Activated CD8-positive, alpha-beta memory T cell treated with anti-CD3 and anti-CD28 coated beads, Interleukin-2, amount 10 ng/mL, durations not matched to agents 7 days and 5 days (primary cell): ENCODE data around the gene CUL9. TPM values are rescaled to one million over a fixed set of nuclear protein-coding genes. Genes with fewer than 3 reads are reported as not detected.

Experiments used
- ATAC-seq: fragments of 150-1000 bp; cut with Tn5 transposase; one replicate; pipeline ENCODE4 v1.10.0; 2021; ENCODE audit warnings: moderate library complexity
- CTCF ChIA-PET: fragments of 350-600 bp; sonication (Branson Sonifier 250); formaldehyde crosslinking; loops from one replicate; lab custom pipeline; 2021; ENCODE audit warnings: antibody characterized with exemption; lab: Charles Lee
- DNase-seq: peaks from one replicate; pipeline ENCODE4 v3.0.0-alpha.2; 2020
- H3K27ac Mint-ChIP-seq: one replicate; pipeline ENCODE4 v1.8.0; 2021; ENCODE audit warnings: mild to moderate bottlenecking, mixed read lengths
- H3K27me3 Mint-ChIP-seq: one replicate; pipeline ENCODE4 v1.8.0; 2021; ENCODE audit warnings: mixed read lengths
- H3K36me3 Mint-ChIP-seq: one replicate; pipeline ENCODE4 v1.8.0; 2021; ENCODE audit warnings: mild to moderate bottlenecking, mixed read lengths
- H3K4me1 Mint-ChIP-seq: one replicate; pipeline ENCODE4 v1.8.0; 2021; ENCODE audit warnings: mixed read lengths
- H3K4me3 Mint-ChIP-seq: one replicate; pipeline ENCODE4 v1.8.0; 2021; ENCODE audit warnings: mild to moderate bottlenecking, moderate library complexity, mixed read lengths
- H3K9me3 Mint-ChIP-seq: one replicate; pipeline ENCODE4 v1.8.0; 2022; ENCODE audit warnings: low read depth, mixed read lengths
- total RNA-seq, 2 experiments: library from RNA; stranded (reverse); gene quantifications; one replicate each; pipeline ENCODE4 v1.2.3, GENCODE V29; 2021

Gene CUL9
- total RNA-seq, 2 experiments from 2014 or later: 49.9 to 71.3 TPM

DNA sequence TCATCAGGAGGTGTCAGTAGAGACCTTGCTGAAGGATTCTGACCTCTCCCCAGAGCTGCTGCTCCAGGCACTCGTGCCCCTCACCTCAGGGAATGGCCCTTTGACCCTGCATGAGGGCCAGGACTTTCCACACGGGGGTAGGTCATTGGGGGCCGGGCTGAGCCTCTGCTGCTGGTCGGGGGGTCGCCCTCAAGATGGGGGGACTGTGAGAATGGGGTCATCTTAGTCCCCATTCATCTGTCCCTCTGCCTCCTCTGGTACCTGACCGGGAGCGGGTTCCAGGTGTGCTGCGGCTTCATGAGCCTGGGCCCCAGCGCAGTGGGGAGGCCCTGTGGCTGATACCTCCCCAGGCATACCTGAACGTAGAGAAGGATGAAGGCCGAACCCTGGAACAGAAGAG is 31.4 kb downstream of the CUL9 start:
- ATAC-seq (no peak), DNase-seq (no peak)
- Mint-ChIP-seq H3K4me3 (no peak overlapping the region), H3K27ac (no peak overlapping the region), H3K4me1 (no peaks in the 10 kb centered on the region), H3K27me3 (no peaks in the 10 kb centered on the region), H3K9me3 (no peaks in the 10 kb centered on the region), H3K36me3 (peaks cover 3% of the 10 kb centered on the region)
- CTCF ChIA-PET: interaction anchor here (1.5 kb wide), 1 partner anchor 16 kb away, joined by 6 read pairs; the partner anchor contains the start of gene DNPH1

DNA sequence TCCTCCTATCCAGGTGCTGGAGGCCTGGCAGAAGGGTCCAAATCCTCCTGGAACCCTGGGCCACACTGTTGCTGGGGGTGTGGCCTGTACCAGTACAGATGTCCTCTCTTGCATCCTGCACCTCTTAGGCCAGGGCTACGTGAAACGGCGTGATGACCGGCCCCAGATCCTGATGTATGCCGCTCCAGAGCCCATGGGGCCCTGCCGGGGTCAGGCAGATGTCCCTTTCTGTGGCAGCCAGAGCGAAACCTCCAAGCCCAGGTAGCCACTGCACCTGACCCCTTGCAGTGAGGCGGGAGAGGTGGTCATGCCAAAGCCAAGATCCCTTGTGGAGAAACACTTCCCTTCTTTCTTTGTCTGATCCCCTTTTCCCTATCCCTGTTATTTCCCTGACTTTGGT is 33.1 kb downstream of the CUL9 start:
- CTCF ChIA-PET: no interaction called here
- H3K4me3 Mint-ChIP-seq: no peak overlapping the region
- peaks cover 3% of the 10 kb centered on the region for H3K36me3 Mint-ChIP-seq
- H3K4me1 Mint-ChIP-seq: no peaks in the 10 kb centered on the region
- no peaks in the 10 kb centered on the region for H3K9me3 Mint-ChIP-seq
- H3K27me3 Mint-ChIP-seq: no peaks in the 10 kb centered on the region
- DNase-seq: no peak
- peak overlapping the region; percentile 39 for H3K27ac Mint-ChIP-seq
- ATAC-seq: no peak

DNA sequence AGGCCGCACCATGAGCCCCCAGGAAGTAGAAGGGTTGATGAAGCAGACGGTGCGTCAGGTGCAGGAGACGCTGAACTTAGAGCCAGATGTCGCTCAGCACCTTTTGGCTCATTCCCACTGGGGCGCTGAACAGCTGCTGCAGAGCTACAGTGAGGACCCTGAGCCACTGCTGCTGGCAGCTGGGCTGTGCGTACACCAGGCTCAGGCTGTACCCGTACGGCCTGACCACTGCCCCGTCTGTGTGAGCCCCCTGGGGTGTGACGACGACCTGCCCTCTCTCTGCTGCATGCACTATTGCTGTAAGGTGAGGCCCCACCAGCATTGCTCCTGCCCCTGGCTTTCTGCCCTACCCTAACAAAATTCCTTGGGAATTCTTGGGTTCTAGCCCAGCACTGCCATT is 34.2 kb downstream of the CUL9 start:
- Mint-ChIP-seq H3K36me3 (peaks cover 6% of the 10 kb centered on the region), H3K9me3 (no peaks in the 10 kb centered on the region), H3K27me3 (no peaks in the 10 kb centered on the region), H3K27ac (no peak overlapping the region), H3K4me3 (no peak overlapping the region), H3K4me1 (no peaks in the 10 kb centered on the region)
- no peak for ATAC-seq
- CTCF ChIA-PET: interaction anchor here (1.9 kb wide), 1 partner anchor 13 kb away, joined by 12 read pairs; the partner anchor contains the start of gene DNPH1
- no peak for DNase-seq

DNA sequence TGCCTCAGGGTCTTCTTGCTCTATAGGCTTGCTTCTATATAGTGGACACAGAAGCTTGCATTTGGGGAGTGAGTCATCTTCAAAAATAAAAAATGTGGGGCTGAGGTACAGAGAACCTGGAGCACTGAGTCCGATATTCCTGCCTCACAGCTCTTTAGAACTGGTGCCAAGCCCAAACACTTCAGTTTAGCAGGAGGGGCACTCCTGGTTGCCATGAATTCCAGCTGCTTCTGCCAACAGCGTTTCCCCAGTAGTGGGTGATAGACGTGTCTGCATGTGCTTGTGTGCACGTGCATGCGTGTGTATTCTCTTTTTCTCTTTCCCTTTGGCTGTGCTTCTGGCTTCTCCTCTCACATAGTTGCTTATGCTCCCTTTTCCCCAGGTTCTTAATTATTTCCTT is 35.4 kb downstream of the CUL9 start:
- Mint-ChIP-seq H3K27ac (no peak overlapping the region), H3K36me3 (peaks cover 9% of the 10 kb centered on the region), H3K4me3 (no peak overlapping the region), H3K9me3 (no peaks in the 10 kb centered on the region), H3K27me3 (no peaks in the 10 kb centered on the region), H3K4me1 (peaks cover 3% of the 10 kb centered on the region)
- DNase-seq (no peak), ATAC-seq (no peak)
- CTCF ChIA-PET: interaction anchor here (1.9 kb wide), 1 partner anchor 12 kb away, joined by 12 read pairs; the partner anchor contains the start of gene DNPH1

DNA sequence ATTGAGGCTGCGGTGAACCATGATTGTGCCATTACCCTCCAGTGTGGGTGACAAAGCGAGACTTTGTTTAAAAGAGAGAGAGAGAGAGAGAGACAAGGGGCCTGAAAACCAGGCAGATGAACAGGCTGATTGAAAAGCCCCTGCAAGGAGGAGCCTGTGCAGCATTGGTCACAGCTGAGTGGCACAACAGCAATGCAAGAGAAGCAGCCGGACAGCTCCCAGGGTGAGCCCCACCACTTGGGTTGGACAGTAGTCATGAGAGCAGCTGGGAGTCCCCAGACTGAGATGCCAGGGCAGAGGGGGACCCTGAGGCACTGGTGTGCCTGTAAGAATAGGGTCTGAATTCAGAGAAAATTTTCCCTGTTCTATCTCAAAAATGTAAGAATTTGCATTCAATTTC is 37.1 kb downstream of the CUL9 start:
- Mint-ChIP-seq H3K4me3 (no peak overlapping the region), H3K27me3 (no peaks in the 10 kb centered on the region), H3K9me3 (no peaks in the 10 kb centered on the region), H3K36me3 (peaks cover 14% of the 10 kb centered on the region), H3K4me1 (peaks cover 13% of the 10 kb centered on the region), H3K27ac (no peak overlapping the region)
- no peak for ATAC-seq
- CTCF ChIA-PET: interaction anchor here (1.6 kb wide), 1 partner anchor 10 kb away, joined by 6 read pairs; the partner anchor contains the start of gene DNPH1
- DNase-seq: no peak

DNA sequence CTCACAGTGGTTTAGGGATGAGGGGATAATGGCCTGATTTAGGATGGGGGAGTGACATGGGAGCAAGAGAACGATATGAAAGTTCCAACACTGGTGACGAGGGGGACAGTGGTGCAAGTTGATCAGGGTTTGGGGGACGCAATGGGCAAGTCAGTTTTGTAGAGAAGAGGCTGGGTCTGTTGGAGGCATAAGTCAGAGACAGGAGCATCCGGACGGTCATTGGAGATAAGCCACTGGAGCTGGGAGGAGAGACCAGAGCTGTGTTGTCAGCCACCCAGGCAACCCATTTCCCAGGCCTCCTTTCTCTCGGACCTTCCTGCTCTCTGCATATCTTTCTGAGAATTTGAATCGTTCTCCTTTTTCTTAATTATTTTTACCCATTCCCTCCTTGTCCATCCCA is 37.8 kb downstream of the CUL9 start:
- Mint-ChIP-seq H3K9me3 (no peaks in the 10 kb centered on the region), H3K36me3 (peaks cover 17% of the 10 kb centered on the region)

DNA sequence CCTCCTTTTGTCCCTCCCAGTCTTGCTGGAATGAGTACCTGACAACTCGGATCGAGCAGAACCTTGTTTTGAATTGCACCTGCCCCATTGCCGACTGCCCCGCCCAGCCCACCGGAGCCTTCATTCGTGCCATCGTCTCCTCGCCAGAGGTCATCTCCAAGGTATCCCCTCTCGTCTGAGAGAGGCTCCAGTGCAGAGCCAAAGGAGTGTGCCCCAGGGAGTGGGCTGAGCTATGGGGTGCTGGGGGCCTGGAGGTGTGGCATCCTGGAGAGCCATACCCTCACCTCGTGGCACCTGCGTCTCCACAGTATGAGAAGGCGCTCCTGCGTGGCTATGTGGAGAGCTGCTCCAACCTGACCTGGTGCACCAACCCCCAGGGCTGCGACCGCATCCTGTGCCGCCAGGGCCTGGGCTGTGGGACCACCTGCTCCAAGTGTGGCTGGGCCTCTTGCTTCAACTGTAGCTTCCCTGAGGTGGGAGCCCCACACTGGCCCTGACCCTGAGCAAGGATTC is 38.5 kb downstream of the CUL9 start:
- CTCF ChIA-PET: interaction anchor here (0.9 to 1.7 kb wide), 3 partner anchors 10 to 165 kb away, joined by 3 to 13 read pairs (median 3); partner anchors contain the start of gene DNPH1
- Mint-ChIP-seq H3K27ac (no peak overlapping the region), H3K4me1 (peaks cover 23% of the 10 kb centered on the region), H3K9me3 (no peaks in the 10 kb centered on the region), H3K27me3 (no peaks in the 10 kb centered on the region), H3K36me3 (peaks cover 17% of the 10 kb centered on the region), H3K4me3 (no peak overlapping the region)
- DNase-seq (no peak), ATAC-seq (no peak)

More for the DNA sequence above, 37.8 kb downstream of the CUL9 start:
- no peak overlapping the region for H3K4me3 Mint-ChIP-seq
- H3K27me3 Mint-ChIP-seq: no peaks in the 10 kb centered on the region
- CTCF ChIA-PET: interaction anchor here (1.6 to 1.7 kb wide), 2 partner anchors 9 to 10 kb away, joined by 6 to 13 read pairs; partner anchors contain the start of gene DNPH1
- peaks cover 19% of the 10 kb centered on the region for H3K4me1 Mint-ChIP-seq
- H3K27ac Mint-ChIP-seq: no peak overlapping the region
- ATAC-seq (no peak), DNase-seq (no peak)

DNA sequence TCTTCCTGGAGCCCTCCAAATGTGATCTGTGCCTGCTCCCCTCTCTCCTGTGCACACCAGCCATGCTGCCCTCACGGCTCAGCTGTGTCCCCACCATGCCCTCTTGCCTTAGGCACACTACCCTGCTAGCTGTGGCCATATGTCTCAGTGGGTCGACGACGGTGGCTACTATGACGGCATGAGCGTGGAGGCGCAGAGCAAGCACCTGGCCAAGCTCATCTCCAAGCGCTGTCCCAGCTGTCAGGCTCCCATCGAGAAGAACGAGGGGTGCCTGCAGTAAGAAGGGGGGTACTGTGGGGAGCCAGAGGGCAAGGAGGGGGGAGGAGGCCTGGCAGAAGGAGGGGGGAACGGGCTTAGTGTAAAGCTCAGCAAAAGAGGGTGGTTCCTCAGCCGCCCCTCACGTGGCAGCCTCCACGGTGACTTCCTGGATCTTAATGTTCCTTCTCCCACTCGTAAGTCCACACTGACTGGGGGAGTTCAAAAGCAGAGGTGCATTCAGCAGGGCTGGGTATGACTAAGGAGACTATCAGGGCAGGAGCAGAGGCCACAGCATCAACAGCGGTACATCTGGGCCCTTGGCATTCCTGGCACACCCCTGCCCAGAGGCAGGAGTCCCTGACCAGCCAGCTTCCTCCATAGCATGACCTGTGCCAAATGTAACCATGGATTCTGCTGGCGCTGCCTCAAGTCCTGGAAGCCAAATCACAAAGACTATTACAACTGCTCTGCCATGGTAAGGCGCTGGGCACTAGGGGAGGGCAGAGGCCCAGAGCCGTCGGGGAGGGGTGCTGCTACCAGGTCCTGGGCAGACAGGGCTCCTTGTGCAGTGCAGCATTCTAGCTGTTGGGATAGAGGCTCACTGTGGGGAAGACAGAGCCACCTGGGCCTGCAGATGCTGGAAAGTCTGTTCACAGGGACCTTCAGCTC is 39.3 kb downstream of the CUL9 start:
- ATAC-seq: no peak
- H3K9me3 Mint-ChIP-seq: no peaks in the 10 kb centered on the region
- no peak overlapping the region for H3K4me3 Mint-ChIP-seq
- peaks cover 31% of the 10 kb centered on the region for H3K4me1 Mint-ChIP-seq
- CTCF ChIA-PET: interaction anchor here (0.9 to 1.7 kb wide), 4 partner anchors 9 to 166 kb away, joined by 3 to 13 read pairs (median 3); partner anchors contain the start of gene DNPH1
- H3K27me3 Mint-ChIP-seq: no peaks in the 10 kb centered on the region
- peak overlapping the region; percentile 48 for H3K27ac Mint-ChIP-seq
- DNase-seq: no peak
- peaks cover 17% of the 10 kb centered on the region for H3K36me3 Mint-ChIP-seq

DNA sequence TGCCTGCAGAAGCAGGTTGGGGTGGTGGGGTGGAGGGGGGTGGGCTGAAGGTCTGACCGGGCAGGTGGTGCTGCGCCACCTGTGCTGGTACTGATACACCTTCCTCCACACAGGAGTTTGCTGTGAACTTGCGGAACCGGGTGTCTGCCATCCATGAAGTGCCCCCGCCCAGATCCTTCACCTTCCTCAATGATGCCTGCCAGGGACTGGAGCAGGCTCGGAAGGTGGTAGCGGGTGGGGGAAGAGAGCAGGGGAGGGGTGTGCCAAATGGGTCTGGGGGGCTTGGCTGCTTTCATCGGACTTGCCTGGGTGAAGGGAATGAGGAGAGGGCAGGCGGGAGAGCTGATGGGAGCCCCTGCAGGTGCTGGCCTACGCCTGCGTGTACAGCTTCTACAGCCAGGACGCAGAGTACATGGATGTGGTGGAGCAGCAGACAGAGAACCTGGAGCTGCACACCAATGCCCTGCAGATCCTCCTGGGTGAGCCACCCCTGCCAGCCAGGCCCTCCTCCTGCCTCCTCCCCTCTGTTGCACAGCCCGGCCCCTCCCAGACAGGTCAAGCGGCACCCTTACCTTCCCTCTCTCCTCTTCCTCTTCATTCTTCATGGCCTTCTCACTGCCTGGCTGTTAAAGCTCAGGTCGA is 40.5 kb downstream of the CUL9 start:
- H3K36me3 Mint-ChIP-seq: peaks cover 18% of the 10 kb centered on the region
- CTCF ChIA-PET: interaction anchor here (1.4 kb wide), 1 partner anchor 16 kb away, joined by 3 read pairs; no protein-coding TSS in a partner anchor
- peak overlapping the region; percentile 98 for H3K27ac Mint-ChIP-seq
- no peaks in the 10 kb centered on the region for H3K9me3 Mint-ChIP-seq
- no peak for DNase-seq
- H3K4me3 Mint-ChIP-seq: no peak overlapping the region
- peaks cover 36% of the 10 kb centered on the region for H3K4me1 Mint-ChIP-seq
- no peak for ATAC-seq
- no peaks in the 10 kb centered on the region for H3K27me3 Mint-ChIP-seq

DNA sequence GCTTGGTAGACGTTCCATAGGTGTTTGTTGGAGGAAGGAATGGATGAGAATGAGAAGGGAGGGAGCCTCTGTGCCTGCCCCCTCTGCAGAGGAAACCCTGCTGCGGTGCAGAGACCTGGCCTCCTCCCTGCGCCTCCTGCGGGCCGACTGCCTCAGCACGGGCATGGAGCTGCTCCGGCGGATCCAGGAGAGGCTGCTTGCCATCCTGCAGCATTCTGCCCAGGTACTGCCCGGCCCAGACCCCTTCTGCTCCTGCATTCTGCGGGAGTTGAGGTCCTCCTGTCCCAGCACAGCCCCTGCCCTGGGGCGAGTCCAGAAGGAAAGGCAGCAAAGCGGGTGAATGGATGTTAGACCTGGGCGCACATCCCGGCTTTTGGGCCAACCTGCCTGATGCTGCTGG is 41.2 kb downstream of the CUL9 start:
- no peaks in the 10 kb centered on the region for H3K9me3 Mint-ChIP-seq
- no peaks in the 10 kb centered on the region for H3K27me3 Mint-ChIP-seq
- ATAC-seq (no peak), DNase-seq (no peak)
- H3K36me3 Mint-ChIP-seq: peaks cover 18% of the 10 kb centered on the region
- H3K4me3 Mint-ChIP-seq: no peak overlapping the region
- H3K4me1 Mint-ChIP-seq: peaks cover 42% of the 10 kb centered on the region
- H3K27ac Mint-ChIP-seq: peak overlapping the region; percentile 98
- CTCF ChIA-PET: interaction anchor here (1.2 to 2.1 kb wide), 4 partner anchors 15 to 51 kb away, joined by 3 to 11 read pairs (median 4); no protein-coding TSS in a partner anchor

DNA sequence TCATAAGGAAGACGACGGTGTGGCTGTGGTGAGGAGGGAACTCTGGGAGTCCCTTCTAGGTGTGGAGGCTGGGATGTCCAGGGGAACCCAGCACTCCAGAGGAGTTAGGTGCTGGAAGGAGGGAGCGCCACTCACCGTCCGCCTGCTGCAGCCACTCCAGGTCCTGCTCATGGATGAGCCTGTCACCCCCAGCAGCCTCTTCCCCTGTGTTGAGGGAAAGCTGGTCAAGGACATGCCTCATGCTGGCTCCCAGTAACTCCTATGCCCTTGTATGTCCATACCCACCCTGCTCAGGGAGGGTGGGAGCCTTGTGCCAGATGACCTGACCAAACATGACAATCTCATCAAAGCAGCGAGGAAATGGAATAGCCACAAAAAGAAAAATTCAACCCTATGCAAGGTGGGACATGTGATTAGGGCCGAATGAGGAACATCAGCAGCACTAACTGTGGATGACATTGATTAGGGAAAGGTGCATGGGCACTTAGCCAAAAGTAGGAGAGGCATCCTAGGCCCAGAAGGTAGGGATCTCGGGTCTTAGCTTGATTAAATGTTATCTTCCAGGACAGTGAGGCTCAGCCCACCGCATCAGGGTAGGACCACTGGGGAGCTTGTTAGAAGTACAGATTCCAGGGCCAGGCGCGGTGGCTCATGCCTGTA is 44.3 kb downstream of the CUL9 start:
- Mint-ChIP-seq H3K36me3 (peaks cover 15% of the 10 kb centered on the region), H3K9me3 (no peaks in the 10 kb centered on the region), H3K4me1 (peaks cover 56% of the 10 kb centered on the region), H3K4me3 (no peak overlapping the region), H3K27me3 (peaks cover 2% of the 10 kb centered on the region), H3K27ac (peak overlapping the region; percentile 26)
- ATAC-seq: no peak
- CTCF ChIA-PET: interaction anchor here (0.7 to 2.4 kb wide), 5 partner anchors 38 to 280 kb away, joined by 3 to 9 read pairs (median 4); partner anchors contain the start of gene CUL9
- DNase-seq: no peak

DNA sequence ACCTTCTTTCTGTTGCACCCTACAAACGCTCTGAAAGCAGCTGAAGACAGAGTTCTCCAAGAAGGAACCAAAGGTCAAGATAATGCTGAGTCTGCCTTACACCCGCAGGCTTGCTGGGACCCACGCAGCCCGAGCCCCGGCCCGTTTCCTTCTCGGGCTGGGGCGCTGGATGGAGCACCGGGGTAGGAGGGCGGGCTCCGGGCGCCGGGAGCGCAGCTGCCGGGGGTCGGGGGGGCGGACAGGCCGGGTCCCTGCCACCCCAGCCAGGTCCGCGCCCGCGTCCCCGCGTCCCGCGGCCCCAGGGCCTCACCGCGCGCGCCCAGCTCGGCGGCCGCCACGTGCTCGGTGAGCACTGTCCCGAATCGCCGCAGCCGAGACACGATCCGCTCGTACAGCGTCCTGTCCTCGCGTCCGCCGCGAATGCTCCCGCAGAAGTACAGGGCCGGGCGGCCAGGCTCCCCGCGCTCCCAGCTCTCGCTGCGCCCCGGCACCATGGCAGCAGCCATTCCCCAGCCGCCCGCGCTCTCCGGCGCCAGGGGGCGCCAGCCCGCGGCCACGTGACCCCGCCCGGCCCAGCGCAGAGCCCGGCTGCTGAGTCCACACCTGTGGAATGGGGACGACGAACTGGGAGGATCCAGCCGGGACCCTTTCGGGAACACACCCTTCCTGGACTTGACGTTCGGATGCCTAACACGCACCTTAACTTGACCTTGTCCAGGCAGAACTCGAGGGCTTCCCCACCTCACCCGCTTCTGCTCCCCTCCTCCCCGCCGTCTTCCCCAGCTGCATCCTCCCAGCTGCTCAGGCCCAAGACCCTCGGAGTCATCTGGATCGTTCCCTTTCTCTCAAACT is 47.2 kb downstream of the CUL9 start, which contains the start of gene DNPH1:
Gene DNPH1, minus strand, starts transcription at position 531 of the 852 bp plus-strand sequence. Its CDS starts 25 bp downstream, at position 506.
- CTCF ChIA-PET: interaction anchor here (0.6 to 3.6 kb wide), 45 partner anchors 9 to 400 kb away, joined by 3 to 30 read pairs (median 4); partner anchors contain the start of genes CNPY3, CUL7, CUL9 and GTPBP2
- peaks cover 12% of the 10 kb centered on the region for H3K27me3 Mint-ChIP-seq
- H3K36me3 Mint-ChIP-seq: peaks cover 7% of the 10 kb centered on the region
- H3K9me3 Mint-ChIP-seq: no peaks in the 10 kb centered on the region
- DNase-seq (peak; percentile 81), ATAC-seq (peak; percentile 92)
- H3K4me1 Mint-ChIP-seq: peaks cover 43% of the 10 kb centered on the region
- peak within 1 kb of the TSS; percentile 85 for H3K27ac Mint-ChIP-seq
- H3K4me3 Mint-ChIP-seq: peak within 1 kb of the TSS; percentile 84
